Stimulated activated CD8-positive, alpha-beta memory T cell treated with anti-CD3 and anti-CD28 coated beads, Interleukin-15, amount 100 ng/mL, for 4 hours (primary cell): ENCODE results near the gene ZNF519.

Source experiments
- DNase-seq, 2 donors: peaks; one replicate each; pipeline ENCODE4 v3.0.0-alpha.2; 2020; ENCODE audit warnings: low read depth in 2 of 2

The ZNF519 gene

GRCh38 chr18:14098428-14098827 is 33.8 kb downstream of the ZNF519 start:
- DNase-seq: no peak

GRCh38 chr18:14097761-14098160 is 34.5 kb downstream of the ZNF519 start:
- no peak for DNase-seq

GRCh38 chr18:14093307-14093915 is 38.8 kb downstream of the ZNF519 start:
- DNase-seq: no peak

GRCh38 chr18:14092625-14093306 is 39.5 kb downstream of the ZNF519 start:
- no peak for DNase-seq

- DNase-seq: no peak
Measured at GRCh38 chr18:14089781-14090180, 42.5 kb downstream of the ZNF519 start.

GRCh38 chr18:14089191-14089590 is 43.0 kb downstream of the ZNF519 start:
- DNase-seq: no peak

GRCh38 chr18:14086458-14087231 is 45.6 kb downstream of the ZNF519 start:
- DNase-seq: no peak

- no peak for DNase-seq
Measured at GRCh38 chr18:14085770-14086457, 46.3 kb downstream of the ZNF519 start.

- DNase-seq: no peak
Measured at GRCh38 chr18:14075196-14075595, 57.0 kb downstream of the ZNF519 start.

GRCh38 chr18:14074187-14074586 is 58.0 kb downstream of the ZNF519 start:
- DNase-seq: no peak

- DNase-seq: no peak
Measured at GRCh38 chr18:14053661-14054060, 78.6 kb downstream of the ZNF519 start.
